SK-N-SH treated with all-trans-retinoic acid at 6 μM for 48 hours (cell line): ENCODE measurements around the gene PCBP3.
"Not testable (repeated sequence)": the region's sequence is repeated elsewhere in the genome, so short reads cannot be mapped to it uniquely, and the experiment has no call there.

Experiments
- ATAC-seq: fragments of 200-7000 bp; cut with Tn5 transposase; 3 replicates; pipeline ENCODE4 v1.9.1; 2020; ENCODE audit warnings: mild to moderate bottlenecking, moderate library complexity
- ARNTL ChIP-seq: fragments of 450-650 bp; formaldehyde crosslinking; IDR thresholded peaks from 2 replicates; pipeline ENCODE4 v1.5.0; 2020; ENCODE audit warnings: low read depth, mild to moderate bottlenecking, moderate library complexity, borderline replicate concordance
- BACH2 ChIP-seq: fragments of 250-450 bp; sonication (Bioruptor Pico); IDR thresholded peaks from 2 replicates; pipeline ENCODE4 v1.9.0; 2021; ENCODE audit warnings: mild to moderate bottlenecking, borderline replicate concordance
- ESRRG ChIP-seq: fragments of 250-450 bp; sonication (Bioruptor Pico); IDR thresholded peaks from 2 replicates; pipeline ENCODE4 v1.6.1; 2021; ENCODE audit warnings: mild to moderate bottlenecking
- GLIS3 ChIP-seq: fragments of 250-450 bp; sonication (Bioruptor Pico); IDR thresholded peaks from 2 replicates; pipeline ENCODE4 v1.5.0; 2020; ENCODE audit warnings: mild to moderate bottlenecking, moderate library complexity
- ISL1 ChIP-seq: fragments of 250-450 bp; sonication (Bioruptor Pico); IDR thresholded peaks from 2 replicates; pipeline ENCODE4 v2.1.2; 2022; ENCODE audit warnings: mild to moderate bottlenecking, moderate library complexity
- OSR1 ChIP-seq: fragments of 250-450 bp; sonication (Bioruptor Pico); IDR thresholded peaks from 2 replicates; pipeline ENCODE4 v1.8.0; 2022; ENCODE audit warnings: moderate library complexity, mild to moderate bottlenecking, inconsistent platforms
- RARB ChIP-seq: fragments of 250-450 bp; sonication (Bioruptor Pico); IDR thresholded peaks from 2 replicates; pipeline ENCODE4 v1.8.0; 2021; ENCODE audit warnings: mild to moderate bottlenecking, moderate library complexity
- SNAI2 ChIP-seq: fragments of 250-450 bp; sonication (Bioruptor Pico); IDR thresholded peaks from 2 replicates; pipeline ENCODE4 v1.5.0; 2020; ENCODE audit warnings: mild to moderate bottlenecking, moderate library complexity
- TCF4 ChIP-seq: fragments of 250-450 bp; sonication (Bioruptor Pico); IDR thresholded peaks from 2 replicates; pipeline ENCODE4 v1.8.0; 2021; ENCODE audit warnings: mild to moderate bottlenecking, moderate library complexity, borderline replicate concordance
- TOX ChIP-seq: fragments of 250-450 bp; sonication (Bioruptor Pico); IDR thresholded peaks from 2 replicates; pipeline ENCODE4 v1.8.0; 2021; ENCODE audit warnings: mild to moderate bottlenecking, moderate library complexity, borderline replicate concordance
- ZFP3 ChIP-seq: fragments of 250-450 bp; sonication (Bioruptor Pico); IDR thresholded peaks from 2 replicates; pipeline ENCODE4 v1.5.0; 2020; ENCODE audit warnings: mild to moderate bottlenecking, moderate library complexity
- ZFP30 ChIP-seq: fragments of 450-650 bp; formaldehyde crosslinking; IDR thresholded peaks from 2 replicates; pipeline ENCODE4 v1.5.0; 2022; ENCODE audit warnings: mild to moderate bottlenecking, moderate library complexity
- ZNF565 ChIP-seq: fragments of 450-650 bp; formaldehyde crosslinking; conservative IDR thresholded peaks from 2 replicates; pipeline ENCODE4 v1.5.0; 2020; ENCODE audit warnings: low read depth, mild to moderate bottlenecking, moderate library complexity
- ZNF70 ChIP-seq: fragments of 450-650 bp; formaldehyde crosslinking; IDR thresholded peaks from 2 replicates; pipeline ENCODE4 v1.5.0; 2020; ENCODE audit warnings: mild to moderate bottlenecking, moderate library complexity
- ZNF8 ChIP-seq: fragments of 450-650 bp; formaldehyde crosslinking; IDR thresholded peaks from 2 replicates; pipeline ENCODE4 v1.5.0; 2020; ENCODE audit warnings: mild to moderate bottlenecking, moderate library complexity
- TF ChIP-seq, protein P1 (sequence below): fragments of 250-450 bp; sonication (Bioruptor Pico); IDR thresholded peaks from 2 replicates; pipeline ENCODE4 v1.5.1; 2021; ENCODE audit warnings: mild to moderate bottlenecking, moderate library complexity
- TF ChIP-seq, protein P2 (sequence below): fragments of 250-450 bp; sonication (Bioruptor Pico); IDR thresholded peaks from 2 replicates; pipeline ENCODE4 v1.5.1; 2020; ENCODE audit warnings: low read depth, mild to moderate bottlenecking, moderate library complexity
- TF ChIP-seq, protein P3 (sequence below): fragments of 250-450 bp; sonication (Bioruptor Pico); IDR thresholded peaks from 2 replicates; pipeline ENCODE4 v1.8.0; 2020; ENCODE audit warnings: mild to moderate bottlenecking, moderate library complexity, borderline replicate concordance
- TF ChIP-seq, protein P4 (sequence below): fragments of 250-450 bp; sonication (Bioruptor Pico); IDR thresholded peaks from 2 replicates; pipeline ENCODE4 v1.8.0; 2021; ENCODE audit warnings: low read depth, mild to moderate bottlenecking, moderate library complexity, borderline replicate concordance

PCBP3 gene

DNA sequence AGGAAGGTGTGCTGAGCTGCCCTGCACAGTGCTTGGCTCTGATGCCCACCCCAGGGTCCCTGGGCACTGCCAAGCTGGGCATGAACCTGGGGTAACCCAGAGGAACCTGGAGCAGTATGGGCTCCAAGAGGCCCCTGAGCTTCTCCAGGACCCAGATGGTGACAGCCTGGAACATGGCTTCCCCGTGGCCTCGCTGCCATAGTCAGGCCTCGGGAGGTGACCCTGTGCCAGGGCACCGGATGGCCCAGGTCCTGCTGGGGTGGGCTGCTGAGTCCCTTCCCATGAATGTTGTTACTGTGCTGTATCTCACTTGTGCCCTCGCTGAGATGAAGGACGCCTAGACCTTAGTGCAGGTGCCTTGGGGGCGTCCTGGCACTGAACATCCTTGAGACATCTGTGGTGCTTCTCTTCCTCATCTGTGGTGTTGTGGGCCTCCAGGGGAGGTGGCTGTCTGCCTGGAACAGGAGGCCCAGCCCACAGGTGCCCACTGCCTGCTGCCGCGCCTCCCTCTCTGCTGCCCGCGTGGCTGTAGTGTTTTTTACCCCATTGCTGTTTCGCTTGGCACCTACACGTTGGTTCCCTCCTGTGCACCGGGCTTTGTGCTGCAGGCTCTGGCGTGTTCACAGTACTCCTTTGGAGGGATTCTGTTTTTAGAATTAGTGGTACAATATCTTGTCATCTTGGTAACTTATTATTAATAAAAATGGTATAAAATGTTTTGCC, 160.3 kb downstream of the PCBP3 start:
- ATAC-seq = no peak
- TF ChIP-seq ARNTL (CRISPR knock-in tag) = no peak
- TF ChIP-seq ESRRG (CRISPR knock-in tag) = no peak
- TF ChIP-seq ZFP3 (CRISPR knock-in tag) = no peak

DNA sequence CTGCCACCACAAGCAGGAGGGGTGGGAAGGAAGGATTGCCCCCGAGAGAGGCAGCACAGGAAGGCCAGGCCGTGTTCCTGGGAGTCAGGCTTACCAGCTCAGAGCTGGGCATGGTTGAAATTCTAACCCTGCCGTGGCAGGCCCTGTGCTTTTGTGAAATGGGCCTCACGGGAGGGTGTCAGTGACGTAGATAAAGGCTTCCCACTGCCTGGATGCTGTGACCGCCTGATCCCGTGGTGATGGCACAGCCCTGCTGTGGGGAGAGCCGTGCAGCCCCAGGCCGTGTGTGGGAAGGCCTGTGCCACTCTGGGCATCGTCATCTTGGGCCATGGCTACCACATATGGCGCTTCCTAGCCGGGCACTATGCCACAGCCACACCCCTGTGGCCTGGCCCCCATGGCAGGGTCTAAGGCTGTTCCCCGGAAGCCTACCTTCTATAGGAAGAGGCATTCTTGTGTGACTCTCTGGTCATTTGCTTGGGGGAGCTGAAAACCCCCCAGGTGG, 161.3 kb downstream of the PCBP3 start:
- TF ChIP-seq BACH2 (CRISPR knock-in tag) = no peak
- no peak for TF ChIP-seq TCF4 (CRISPR knock-in tag)

DNA sequence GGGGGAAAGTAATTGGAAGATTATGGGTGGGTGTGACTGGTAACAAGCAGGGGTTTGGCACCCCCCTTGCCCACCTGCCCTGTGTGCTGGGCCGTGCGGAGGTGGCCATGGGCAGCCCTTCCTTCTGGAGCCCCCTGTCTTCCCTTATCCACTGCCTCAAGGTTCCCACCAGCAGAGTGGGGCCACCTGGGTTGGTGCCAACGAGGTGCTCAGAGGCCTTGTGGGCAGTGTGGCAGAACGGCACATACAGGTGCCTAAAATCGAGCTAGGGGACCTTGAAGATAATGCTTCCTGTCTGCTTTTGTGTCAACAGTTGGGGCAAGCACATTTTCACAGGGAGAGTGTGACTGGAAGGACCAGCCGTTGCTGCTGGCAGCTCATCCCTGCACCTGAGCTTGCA, 161.8 kb downstream of the PCBP3 start:
- no peak for ATAC-seq
- no peak for TF ChIP-seq ISL1 (CRISPR knock-in tag)
- TF ChIP-seq OSR1 (CRISPR knock-in tag) = no peak
- TF ChIP-seq SNAI2 (CRISPR knock-in tag) = no peak
- TF ChIP-seq, protein P1, sequence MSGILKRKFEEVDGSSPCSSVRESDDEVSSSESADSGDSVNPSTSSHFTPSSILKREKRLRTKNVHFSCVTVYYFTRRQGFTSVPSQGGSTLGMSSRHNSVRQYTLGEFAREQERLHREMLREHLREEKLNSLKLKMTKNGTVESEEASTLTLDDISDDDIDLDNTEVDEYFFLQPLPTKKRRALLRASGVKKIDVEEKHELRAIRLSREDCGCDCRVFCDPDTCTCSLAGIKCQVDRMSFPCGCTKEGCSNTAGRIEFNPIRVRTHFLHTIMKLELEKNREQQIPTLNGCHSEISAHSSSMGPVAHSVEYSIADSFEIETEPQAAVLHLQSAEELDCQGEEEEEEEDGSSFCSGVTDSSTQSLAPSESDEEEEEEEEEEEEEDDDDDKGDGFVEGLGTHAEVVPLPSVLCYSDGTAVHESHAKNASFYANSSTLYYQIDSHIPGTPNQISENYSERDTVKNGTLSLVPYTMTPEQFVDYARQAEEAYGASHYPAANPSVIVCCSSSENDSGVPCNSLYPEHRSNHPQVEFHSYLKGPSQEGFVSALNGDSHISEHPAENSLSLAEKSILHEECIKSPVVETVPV (CRISPR knock-in tag) = no peak
- TF ChIP-seq RARB (CRISPR knock-in tag) = no peak
- TF ChIP-seq, protein P2, sequence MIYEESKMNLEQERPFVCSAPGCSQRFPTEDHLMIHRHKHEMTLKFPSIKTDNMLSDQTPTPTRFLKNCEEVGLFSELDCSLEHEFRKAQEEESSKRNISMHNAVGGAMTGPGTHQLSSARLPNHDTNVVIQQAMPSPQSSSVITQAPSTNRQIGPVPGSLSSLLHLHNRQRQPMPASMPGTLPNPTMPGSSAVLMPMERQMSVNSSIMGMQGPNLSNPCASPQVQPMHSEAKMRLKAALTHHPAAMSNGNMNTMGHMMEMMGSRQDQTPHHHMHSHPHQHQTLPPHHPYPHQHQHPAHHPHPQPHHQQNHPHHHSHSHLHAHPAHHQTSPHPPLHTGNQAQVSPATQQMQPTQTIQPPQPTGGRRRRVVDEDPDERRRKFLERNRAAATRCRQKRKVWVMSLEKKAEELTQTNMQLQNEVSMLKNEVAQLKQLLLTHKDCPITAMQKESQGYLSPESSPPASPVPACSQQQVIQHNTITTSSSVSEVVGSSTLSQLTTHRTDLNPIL = no peak
- TF ChIP-seq GLIS3 (CRISPR knock-in tag) = no peak
- no peak for TF ChIP-seq TOX (CRISPR knock-in tag)
- TF ChIP-seq, protein P3, sequence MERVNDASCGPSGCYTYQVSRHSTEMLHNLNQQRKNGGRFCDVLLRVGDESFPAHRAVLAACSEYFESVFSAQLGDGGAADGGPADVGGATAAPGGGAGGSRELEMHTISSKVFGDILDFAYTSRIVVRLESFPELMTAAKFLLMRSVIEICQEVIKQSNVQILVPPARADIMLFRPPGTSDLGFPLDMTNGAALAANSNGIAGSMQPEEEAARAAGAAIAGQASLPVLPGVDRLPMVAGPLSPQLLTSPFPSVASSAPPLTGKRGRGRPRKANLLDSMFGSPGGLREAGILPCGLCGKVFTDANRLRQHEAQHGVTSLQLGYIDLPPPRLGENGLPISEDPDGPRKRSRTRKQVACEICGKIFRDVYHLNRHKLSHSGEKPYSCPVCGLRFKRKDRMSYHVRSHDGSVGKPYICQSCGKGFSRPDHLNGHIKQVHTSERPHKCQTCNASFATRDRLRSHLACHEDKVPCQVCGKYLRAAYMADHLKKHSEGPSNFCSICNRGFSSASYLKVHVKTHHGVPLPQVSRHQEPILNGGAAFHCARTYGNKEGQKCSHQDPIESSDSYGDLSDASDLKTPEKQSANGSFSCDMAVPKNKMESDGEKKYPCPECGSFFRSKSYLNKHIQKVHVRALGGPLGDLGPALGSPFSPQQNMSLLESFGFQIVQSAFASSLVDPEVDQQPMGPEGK (CRISPR knock-in tag) = no peak
- TF ChIP-seq, all 23 proteins: peak for 0

More for the DNA sequence above, 161.3 kb downstream of the PCBP3 start:
- ATAC-seq = no peak

DNA sequence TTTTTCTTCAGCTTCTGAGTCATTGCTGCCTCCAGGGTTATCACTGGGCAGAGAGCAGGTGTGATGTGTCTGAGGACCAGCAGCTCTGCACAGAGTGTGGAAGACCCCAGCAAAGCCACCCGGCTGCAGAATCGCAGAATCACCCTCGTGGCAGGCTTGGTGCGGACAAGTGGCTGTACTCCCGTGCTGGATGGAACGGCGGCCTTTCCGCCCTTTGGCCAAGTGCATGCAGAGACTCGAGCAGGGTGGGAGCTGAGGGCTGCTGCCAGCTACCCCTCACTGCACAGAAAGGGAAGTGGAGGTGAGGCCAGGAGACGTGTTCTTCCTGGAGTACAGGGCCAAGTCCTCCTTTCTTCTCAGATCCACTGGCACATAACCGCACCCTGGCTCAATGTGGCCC, 162.5 kb downstream of the PCBP3 start:
- no peak for ATAC-seq
- TF ChIP-seq ZNF565 (CRISPR knock-in tag) (no peak), ZNF8 (CRISPR knock-in tag) (no peak), OSR1 (CRISPR knock-in tag) (no peak), ARNTL (CRISPR knock-in tag) (no peak), ZNF70 (CRISPR knock-in tag) (no peak), ZFP30 (CRISPR knock-in tag) (no peak)
- TF ChIP-seq, protein P4, sequence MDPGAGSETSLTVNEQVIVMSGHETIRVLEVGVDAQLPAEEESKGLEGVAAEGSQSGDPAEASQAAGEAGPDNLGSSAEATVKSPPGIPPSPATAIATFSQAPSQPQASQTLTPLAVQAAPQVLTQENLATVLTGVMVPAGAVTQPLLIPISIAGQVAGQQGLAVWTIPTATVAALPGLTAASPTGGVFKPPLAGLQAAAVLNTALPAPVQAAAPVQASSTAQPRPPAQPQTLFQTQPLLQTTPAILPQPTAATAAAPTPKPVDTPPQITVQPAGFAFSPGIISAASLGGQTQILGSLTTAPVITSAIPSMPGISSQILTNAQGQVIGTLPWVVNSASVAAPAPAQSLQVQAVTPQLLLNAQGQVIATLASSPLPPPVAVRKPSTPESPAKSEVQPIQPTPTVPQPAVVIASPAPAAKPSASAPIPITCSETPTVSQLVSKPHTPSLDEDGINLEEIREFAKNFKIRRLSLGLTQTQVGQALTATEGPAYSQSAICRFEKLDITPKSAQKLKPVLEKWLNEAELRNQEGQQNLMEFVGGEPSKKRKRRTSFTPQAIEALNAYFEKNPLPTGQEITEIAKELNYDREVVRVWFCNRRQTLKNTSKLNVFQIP (CRISPR knock-in tag) = no peak
- TF ChIP-seq, protein P2 = no peak

DNA sequence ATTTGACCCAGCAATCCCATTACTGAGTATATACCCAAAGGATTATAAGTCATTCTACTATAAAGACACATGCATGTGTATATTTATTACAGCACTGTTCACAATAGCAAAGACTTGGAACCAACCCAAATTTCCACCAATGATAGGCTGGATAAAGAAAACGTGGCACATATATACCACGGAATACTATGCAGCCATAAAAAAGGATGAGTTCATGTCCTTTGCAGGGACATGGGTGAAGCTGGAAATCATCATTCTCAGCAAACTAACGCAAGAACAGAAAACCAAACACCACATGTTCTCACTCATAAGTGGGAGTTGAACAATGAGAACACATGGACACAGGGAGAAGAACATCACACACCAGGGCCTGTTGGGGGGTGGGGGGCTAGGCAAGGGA, 165.1 kb downstream of the PCBP3 start:
- not testable (repeated sequence) for ATAC-seq
